Heart left ventricle (tissue), 16 donors: ENCODE measurements around the gene MSRB2. TPM values are rescaled to one million over a fixed set of nuclear protein-coding genes. Genes with fewer than 3 reads are reported as not detected.

Experiments used
- ATAC-seq, 4 donors: fragments of 200-7000 bp; cut with Tn5 transposase; one replicate each; pipeline ENCODE4 v1.9.1; 2020 to 2022; ENCODE audit warnings: moderate library complexity in 4 of 4, mild to moderate bottlenecking in 3 of 4, moderate number of reproducible peaks in 1 of 4
- DNase-seq, 5 donors: peaks; one replicate each; pipeline ENCODE4 v3.0.0-alpha.2; 2020
- H3K27ac ChIP-seq, 12 donors: fragments of 200-600 bp; sonication (generic) in 4 of 12; one replicate each; pipeline versions ENCODE4 v1.5.0 to v1.8.0; 2016 to 2022; ENCODE audit warnings: mild to moderate bottlenecking in 2 of 12
- H3K27me3 ChIP-seq, 9 donors: fragments of 200-600 bp; sonication (generic) in 2 of 9; one replicate each; pipeline versions ENCODE4 v1.5.1 to v1.8.0; 2016 to 2022; ENCODE audit warnings: mild to moderate bottlenecking in 3 of 9
- H3K36me3 ChIP-seq, 9 donors: fragments of 200-600 bp; sonication (generic) in 2 of 9; one replicate each; pipeline versions ENCODE4 v1.5.0 to v1.8.0; 2018 to 2022; ENCODE audit warnings: mild to moderate bottlenecking in 2 of 9
- H3K4me1 ChIP-seq, 12 donors: fragments of 200-600 bp; sonication (generic) in 4 of 12; one replicate each; pipeline versions ENCODE4 v1.5.0 to v1.8.0; 2016 to 2022; ENCODE audit warnings: mild to moderate bottlenecking in 3 of 12
- H3K4me3 ChIP-seq, 12 donors: fragments of 200-600 bp; sonication (generic) in 4 of 12; one replicate each; pipeline versions ENCODE4 v1.5.0 to v1.8.0; 2017 to 2022; ENCODE audit warnings: mild to moderate bottlenecking in 9 of 12, moderate library complexity in 4 of 12
- H3K9me3 ChIP-seq, 12 donors: fragments of 200-600 bp; sonication (generic) in 4 of 12; one replicate each; pipeline versions ENCODE4 v1.5.0 to v1.8.0; 2016 to 2022; ENCODE audit warnings: mild to moderate bottlenecking in 1 of 12
- POLR2A ChIP-seq, 2 donors: fragments of 450-650 bp; IDR thresholded peaks; one replicate each; pipeline ENCODE4 v1.6.1; 2017; ENCODE audit warnings: antibody characterized with exemption in 2 of 2, mild to moderate bottlenecking in 2 of 2, moderate library complexity in 2 of 2
- WGBS, 4 donors: extraction: QIAGEN DNeasy Blood & Tissue Kit in 2 of 4; methylation state at CpG; one replicate each; pipeline versions ENCODE4 v1.1.5 to v1.1.7; 2013 to 2018; 5-methylcytosine and 5-hydroxymethylcytosine counted together
- intact Hi-C, 10 donors: fragments of 100-400 bp; cut with DNase I; formaldehyde crosslinking; loops; one replicate each; pipeline versions ENCODE4 v1.11.1 to v1.14.2; 2022
- polyA plus RNA-seq, 2 donors: library from polyadenylated mRNA; stranded (reverse); fragments of 200-250 nt; gene quantifications; one replicate each; pipeline ENCODE4 v1.2.3, GENCODE V29; 2013
- total RNA-seq, 9 donors: library from RNA; depleted of rRNA in 2 of 9; stranded (reverse); fragments of >200 nt in 2 of 9; fragmentation: NEBNext Ultra II Directional in 3 of 9; extraction: Animal tissue kit (Norgen Biotek cat#: 25700) in 3 of 9; gene quantifications; one replicate each; pipeline versions ENCODE4 v1.1.0 to v1.2.4, GENCODE V29; 2016 to 2023
- TF ChIP-seq, protein P1 (sequence below), 12 donors: fragments of 200-600 bp; sonication (generic) in 4 of 12; IDR thresholded peaks; one replicate each; pipeline versions ENCODE4 v1.5.0 to v1.8.0; 2018 to 2022; ENCODE audit warnings: antibody characterized with exemption in 12 of 12, mild to moderate bottlenecking in 5 of 12
- donor health status: ischemic (EF 13 %, LVEDD 7.1; RV severe dilation, severe dysfunction).
- donor health status: healthy with polysubstance abuse.
- donor health status: DM: no; HTN: yes; CAD: no.
- donor health status: DM: no; HTN: no; CAD: no.
- donor health status: ischemic (EF 25% LVEDD 6.9; RV normal size, moderate dysfunction).
- donor health status: ischemic (EF 25% LVEDD 5.7; RV mildly dilated, moderate dysfunction).
- donor health status: healthy.
- donor health status: DM: yes; HTN: yes; CAD: no.
- donor health status: ischemic (EF 35%, LVEDD 5.7; RV mildly dilated, moderate dysfunction).
- donor health status: nonischemic (EF 11% LVEDD 7.7; RV severe dilation, severe dysfunction).
- donor health status: DM: yes; HTN: yes; CAD: no.
- donor health status: PGD.
- donor health status: ischemic (EF 29% LVEDD 5.4; RV normal size, mild dysfunction).
- donor health status: nonischemic (EF 23%, LVEDD 6.1; RV moderate dilation, normal function).

Gene MSRB2
- total and polyA plus RNA-seq, 11 donors, result 35.1 to 200 (median 139) TPM

DNA sequence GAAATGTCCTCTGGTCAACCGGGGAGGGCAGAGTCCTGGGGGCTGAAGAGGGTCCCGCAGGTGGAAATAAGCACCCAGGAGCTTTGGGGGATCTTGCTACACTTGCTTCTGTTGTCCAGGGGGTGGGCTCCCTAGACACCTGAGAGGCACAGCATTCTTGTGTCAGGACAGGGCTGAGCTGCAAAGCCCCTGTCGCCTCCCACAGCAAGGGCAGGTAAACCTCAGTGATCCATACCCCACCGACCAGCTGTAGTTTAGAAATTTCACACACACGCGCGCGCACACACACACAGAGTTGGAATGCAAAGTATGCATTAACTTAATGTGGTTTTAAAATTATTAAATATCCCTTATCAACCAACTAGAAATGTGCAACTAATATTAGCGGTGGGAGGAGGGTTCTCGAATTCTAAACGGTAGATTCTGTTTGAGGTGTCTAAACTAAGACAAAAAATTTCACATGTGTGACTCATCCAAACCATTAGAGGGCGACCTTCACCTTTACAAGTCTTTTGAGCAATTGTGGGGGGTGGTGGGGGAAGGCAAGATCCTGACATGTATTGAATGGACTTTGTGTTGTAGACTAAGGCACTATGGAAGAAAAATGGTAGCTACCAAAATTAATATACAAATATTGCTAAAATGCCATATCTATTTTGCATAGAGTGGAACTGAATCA, 62.5 kb downstream of the MSRB2 start:
- H3K9me3 ChIP-seq, result no peaks in the 10 kb centered on the region
- TF ChIP-seq POLR2A (IDR thresholded peaks at IDR 0.05), result no peak
- TF ChIP-seq, protein P1, sequence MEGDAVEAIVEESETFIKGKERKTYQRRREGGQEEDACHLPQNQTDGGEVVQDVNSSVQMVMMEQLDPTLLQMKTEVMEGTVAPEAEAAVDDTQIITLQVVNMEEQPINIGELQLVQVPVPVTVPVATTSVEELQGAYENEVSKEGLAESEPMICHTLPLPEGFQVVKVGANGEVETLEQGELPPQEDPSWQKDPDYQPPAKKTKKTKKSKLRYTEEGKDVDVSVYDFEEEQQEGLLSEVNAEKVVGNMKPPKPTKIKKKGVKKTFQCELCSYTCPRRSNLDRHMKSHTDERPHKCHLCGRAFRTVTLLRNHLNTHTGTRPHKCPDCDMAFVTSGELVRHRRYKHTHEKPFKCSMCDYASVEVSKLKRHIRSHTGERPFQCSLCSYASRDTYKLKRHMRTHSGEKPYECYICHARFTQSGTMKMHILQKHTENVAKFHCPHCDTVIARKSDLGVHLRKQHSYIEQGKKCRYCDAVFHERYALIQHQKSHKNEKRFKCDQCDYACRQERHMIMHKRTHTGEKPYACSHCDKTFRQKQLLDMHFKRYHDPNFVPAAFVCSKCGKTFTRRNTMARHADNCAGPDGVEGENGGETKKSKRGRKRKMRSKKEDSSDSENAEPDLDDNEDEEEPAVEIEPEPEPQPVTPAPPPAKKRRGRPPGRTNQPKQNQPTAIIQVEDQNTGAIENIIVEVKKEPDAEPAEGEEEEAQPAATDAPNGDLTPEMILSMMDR (IDR thresholded peaks at IDR 0.05), result no peak
- no peak for DNase-seq
- peak in 2 of 4 donors; percentile 57 to 58 for ATAC-seq
- intact Hi-C loops, result loop anchor here in 7 of 10 donors (2.0 to 10.0 kb wide), 13 partner anchors 134 to 1399 kb away; no protein-coding TSS in a partner anchor
- peaks cover 0 to 26% (median 5%) of the 10 kb centered on the region in 9 donors for H3K27me3 ChIP-seq
- H3K27ac ChIP-seq, result no peak overlapping the region
- H3K4me1 ChIP-seq, result peaks cover 0 to 5% (median 0%) of the 10 kb centered on the region in 12 donors
- no peak overlapping the region for H3K4me3 ChIP-seq
- WGBS, 4 donors, result 38 to 47% (median 41%) methylated on average over 10 to 12 of the region's 12 CpGs
- no peaks in the 10 kb centered on the region for H3K36me3 ChIP-seq

DNA sequence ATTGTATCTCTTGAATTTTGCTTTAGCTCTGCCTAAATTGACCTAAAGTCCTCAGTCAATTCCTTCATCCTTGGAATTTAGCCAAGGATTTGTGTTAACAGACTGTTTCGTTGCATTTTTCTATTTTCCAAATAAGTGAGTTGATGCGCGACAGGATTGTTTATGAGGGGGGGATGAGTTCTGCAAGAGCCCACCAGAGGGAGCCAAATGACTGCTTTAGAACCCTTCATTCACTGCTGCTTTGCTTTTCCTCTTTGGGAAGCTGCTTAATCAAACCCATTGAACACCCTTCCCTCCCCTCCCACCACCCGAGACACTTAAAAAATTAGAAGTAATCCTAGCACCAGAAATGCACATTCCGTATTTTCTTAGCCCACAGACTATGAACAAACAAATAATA, 63.0 kb downstream of the MSRB2 start:
- H3K4me1 ChIP-seq, result peaks cover 0 to 5% (median 0%) of the 10 kb centered on the region in 12 donors
- H3K27ac ChIP-seq, result no peak overlapping the region
- no peak for DNase-seq
- H3K36me3 ChIP-seq, result no peaks in the 10 kb centered on the region
- peaks cover 0 to 26% (median 5%) of the 10 kb centered on the region in 9 donors for H3K27me3 ChIP-seq
- 0 to 2% (median 1%) methylated on average over 5 of the region's 5 CpGs for WGBS, 4 donors
- intact Hi-C loops, result loop anchor here in 7 of 10 donors (2.0 to 10.0 kb wide), 13 partner anchors 134 to 1399 kb away; no protein-coding TSS in a partner anchor
- no peaks in the 10 kb centered on the region for H3K9me3 ChIP-seq
- TF ChIP-seq POLR2A (IDR thresholded peaks at IDR 0.05), result no peak
- TF ChIP-seq, protein P1 (IDR thresholded peaks at IDR 0.05), result peak; percentile 62 to 83 (median 74)
- H3K4me3 ChIP-seq, result no peak overlapping the region
- peak in 3 of 4 donors; percentile 70 to 80 (median 74) for ATAC-seq

GRCh38 chr10:23171232-23171876, 76.0 kb downstream of the MSRB2 start:
- Histone ChIP-seq H3K36me3 (no peaks in the 10 kb centered on the region), H3K27me3 (peaks cover 36 to 79% (median 49%) of the 10 kb centered on the region in 9 donors), H3K4me3 (no peak overlapping the region), H3K9me3 (no peaks in the 10 kb centered on the region), H3K27ac (no peak overlapping the region), H3K4me1 (peaks cover 0 to 20% (median 0%) of the 10 kb centered on the region in 12 donors)
- WGBS, 4 donors, result 8 to 11% (median 10%) methylated on average over 26 of the region's 26 CpGs
- DNase-seq (no peak), ATAC-seq (no peak)
- intact Hi-C loops, result loop anchor here in 1 of 10 donors (5.0 kb wide), 1 partner anchor 136 kb away; no protein-coding TSS in a partner anchor
- TF ChIP-seq, protein P1 (IDR thresholded peaks at IDR 0.05), result no peak
- no peak for TF ChIP-seq POLR2A (IDR thresholded peaks at IDR 0.05)

Other genes with a start within 250 kb of the MSRB2 start
- gene ARMC3, start 167.5 kb upstream of the MSRB2 start, total RNA-seq, result not detected
- not detected for gene ARMC3, start 167.5 kb upstream of the MSRB2 start, polyA plus RNA-seq
- not detected for gene PTF1A, start 96.7 kb downstream of the MSRB2 start, total RNA-seq
- not detected for gene PTF1A, start 96.7 kb downstream of the MSRB2 start, polyA plus RNA-seq
- under 1 TPM; 0.12 to 0.75 (median 0.43) TPM for gene C10orf67, start 249.2 kb downstream of the MSRB2 start, total RNA-seq
- gene C10orf67, start 249.2 kb downstream of the MSRB2 start, polyA plus RNA-seq, result under 1 TPM; 0.27 to 1.00 TPM